ENCODE measurements around the gene SRBD1. TPM values are rescaled to one million over a fixed set of nuclear protein-coding genes. Genes with fewer than 3 reads are reported as not detected.

The SRBD1 gene
- total and polyA plus RNA-seq, 2 experiments from 2014 or later: 8.1 to 19.2 TPM

DNA sequence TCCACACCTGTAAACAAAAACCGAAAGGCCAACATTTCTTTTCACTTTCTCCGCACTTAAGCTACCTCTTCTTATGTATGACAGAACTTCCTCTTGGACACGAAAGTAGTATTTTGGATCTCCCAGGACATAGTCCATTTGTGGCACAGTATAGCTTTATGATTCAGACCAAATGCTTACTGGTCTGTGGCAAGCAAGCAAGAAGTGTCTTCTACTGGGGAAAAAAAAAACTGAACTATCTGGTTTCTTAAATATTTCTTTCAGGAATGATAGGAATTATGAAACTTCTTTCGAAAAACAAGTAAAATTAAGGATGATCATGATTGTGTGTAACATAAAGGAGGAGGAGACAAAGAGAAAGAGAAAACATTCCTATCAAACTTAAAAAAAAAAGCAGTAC is 33.6 kb downstream of the SRBD1 start:
- H3K79me2 ChIP-seq (ENCODE audit: insufficient read depth): no peaks in the 10 kb centered on the region
- no peaks in the 10 kb centered on the region for H3K9me3 ChIP-seq (ENCODE audit: low read depth)
- H3K9ac ChIP-seq: peak overlapping the region; percentile 63
- peak; percentile 66 for DNase-seq
- no peaks in the 10 kb centered on the region for H4K20me1 ChIP-seq (ENCODE audit: insufficient read depth)
- H2AFZ ChIP-seq: peak overlapping the region; percentile 60
- H3K27ac ChIP-seq: peak overlapping the region; percentile 83
- no peaks in the 10 kb centered on the region for H3K9me2 ChIP-seq (ENCODE audit: insufficient read depth)
- TF ChIP-seq EZH2phosphoT487 (IDR thresholded peaks at IDR 0.05; ENCODE audit: insufficient read depth, low read depth) (no peak), EZH2 (IDR thresholded peaks at IDR 0.05; ENCODE audit: insufficient read depth, poor library complexity, severe bottlenecking) (no peak)
- no peaks in the 10 kb centered on the region; the same call in 1 of the 2 replicates for H3K36me3 ChIP-seq (ENCODE audit: low read depth)
- WGBS, 2 experiments (ENCODE audit: low coverage in 1 of 2, low lambda C conversion rate in 2 of 2, missing lambda C conversion rate in 2 of 2): 79 to 84% methylated on average over 4 of the region's 4 CpGs
- in situ Hi-C loops (cut with MboI): no loop called here
- H3K27me3 ChIP-seq (replicated peaks; ENCODE audit: insufficient read depth): no peaks in the 10 kb centered on the region
- peaks cover 26% of the 10 kb centered on the region for H3F3A ChIP-seq (ENCODE audit: insufficient read depth)
- H3K4me3 ChIP-seq: peak overlapping the region; percentile 26
- peaks cover 24% of the 10 kb centered on the region for H3K4me1 ChIP-seq (ENCODE audit: insufficient read depth)
- H3K4me2 ChIP-seq (ENCODE audit: unreplicated experiment): peak overlapping the region; percentile 89

DNA sequence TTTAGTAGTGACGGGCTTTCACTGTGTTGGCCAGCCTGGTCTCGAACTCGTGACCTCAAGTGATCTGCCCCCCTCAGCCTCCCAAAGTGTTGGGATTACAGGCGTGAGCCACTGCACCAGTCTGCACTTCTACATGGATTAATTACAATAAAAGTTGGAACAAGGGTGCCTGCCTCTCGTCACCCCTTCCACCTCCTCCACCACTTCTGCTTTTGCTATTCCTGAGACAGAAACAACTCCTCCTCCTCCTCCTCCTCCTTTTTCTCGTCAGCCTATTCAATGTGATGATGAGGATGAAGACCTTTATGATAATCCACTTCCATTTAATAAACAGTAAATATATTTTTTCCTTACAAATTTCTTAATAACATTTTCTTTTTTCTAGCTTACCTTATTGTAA is 35.2 kb downstream of the SRBD1 start:
- WGBS, 2 experiments (ENCODE audit: low coverage in 1 of 2, low lambda C conversion rate in 2 of 2, missing lambda C conversion rate in 2 of 2): 91 to 92% methylated on average over 6 of the region's 6 CpGs
- Histone ChIP-seq H3K27ac (no peak overlapping the region), H3K36me3 (ENCODE audit: low read depth) (no peaks in the 10 kb centered on the region; the same call in 1 of the 2 replicates)

DNA sequence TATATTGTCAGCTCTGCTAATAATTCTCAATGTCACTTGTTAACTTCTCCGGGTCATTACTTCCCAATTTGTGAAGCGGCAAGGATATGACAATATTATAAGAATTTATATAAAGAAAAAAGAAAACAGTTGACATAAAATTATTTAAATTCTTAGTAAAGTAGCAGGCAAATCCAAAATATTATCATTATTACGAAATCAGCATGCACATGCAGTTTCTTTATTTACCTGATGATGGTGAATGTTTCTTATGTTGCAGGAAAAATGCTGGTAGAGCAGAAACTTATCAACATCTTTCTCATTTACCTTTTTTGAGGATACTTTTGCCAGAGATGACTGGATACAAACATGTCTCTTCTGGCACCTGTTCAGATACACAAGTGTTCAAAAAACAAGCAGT is 38.1 kb downstream of the SRBD1 start:
- Histone ChIP-seq H3K4me3 (no peak overlapping the region), H2AFZ (no peak overlapping the region), H3K27ac (no peak overlapping the region), H3K9me3 (ENCODE audit: low read depth) (no peaks in the 10 kb centered on the region), H4K20me1 (ENCODE audit: insufficient read depth) (no peaks in the 10 kb centered on the region), H3K27me3 (replicated peaks; ENCODE audit: insufficient read depth) (no peaks in the 10 kb centered on the region), H3F3A (ENCODE audit: insufficient read depth) (peaks cover 28% of the 10 kb centered on the region), H3K9me2 (ENCODE audit: insufficient read depth) (no peaks in the 10 kb centered on the region), H3K4me1 (ENCODE audit: insufficient read depth) (peaks cover 46% of the 10 kb centered on the region), H3K4me2 (ENCODE audit: unreplicated experiment) (no peak overlapping the region), H3K36me3 (ENCODE audit: low read depth) (no peaks in the 10 kb centered on the region; the same call in 1 of the 2 replicates), H3K79me2 (ENCODE audit: insufficient read depth) (no peaks in the 10 kb centered on the region), H3K9ac (no peak overlapping the region)
- in situ Hi-C loops (cut with MboI): no loop called here
- DNase-seq: no peak
- TF ChIP-seq EZH2phosphoT487 (IDR thresholded peaks at IDR 0.05; ENCODE audit: insufficient read depth, low read depth): no peak
- TF ChIP-seq EZH2 (IDR thresholded peaks at IDR 0.05; ENCODE audit: insufficient read depth, poor library complexity, severe bottlenecking): no peak
- WGBS, 2 experiments (ENCODE audit: low coverage in 1 of 2, low lambda C conversion rate in 2 of 2, missing lambda C conversion rate in 2 of 2): 97 to 99% methylated on average over 3 of the region's 3 CpGs

More for the DNA sequence above, 35.2 kb downstream of the SRBD1 start:
- Histone ChIP-seq H3F3A (ENCODE audit: insufficient read depth) (peaks cover 30% of the 10 kb centered on the region), H3K4me3 (no peak overlapping the region), H3K9ac (no peak overlapping the region), H3K4me2 (ENCODE audit: unreplicated experiment) (no peak overlapping the region), H3K9me2 (ENCODE audit: insufficient read depth) (no peaks in the 10 kb centered on the region), H3K4me1 (ENCODE audit: insufficient read depth) (peaks cover 30% of the 10 kb centered on the region), H3K27me3 (replicated peaks; ENCODE audit: insufficient read depth) (no peaks in the 10 kb centered on the region), H3K9me3 (ENCODE audit: low read depth) (no peaks in the 10 kb centered on the region), H2AFZ (no peak overlapping the region), H4K20me1 (ENCODE audit: insufficient read depth) (no peaks in the 10 kb centered on the region), H3K79me2 (ENCODE audit: insufficient read depth) (no peaks in the 10 kb centered on the region)
- in situ Hi-C loops (cut with MboI): no loop called here
- DNase-seq: no peak
- TF ChIP-seq EZH2 (IDR thresholded peaks at IDR 0.05; ENCODE audit: insufficient read depth, poor library complexity, severe bottlenecking) (no peak), EZH2phosphoT487 (IDR thresholded peaks at IDR 0.05; ENCODE audit: insufficient read depth, low read depth) (no peak)

DNA sequence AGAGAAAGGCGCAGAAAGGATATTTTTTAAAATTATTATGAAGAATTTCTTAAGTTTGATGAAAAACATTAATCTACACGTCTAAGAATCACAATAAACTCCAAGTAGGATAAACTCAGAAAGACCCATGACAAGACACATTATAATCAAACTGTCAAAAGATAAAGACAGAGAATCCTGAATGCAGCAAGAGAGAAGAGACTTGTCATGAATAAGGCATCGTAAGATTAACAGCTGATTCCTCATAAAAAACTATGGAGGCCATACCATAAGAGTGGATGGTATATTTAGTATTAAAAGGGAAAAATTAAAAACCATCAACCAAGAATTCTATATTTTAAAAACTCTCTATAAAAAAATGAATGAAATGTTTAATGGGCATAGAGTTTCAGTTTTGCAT is 39.1 kb downstream of the SRBD1 start:
- H3K4me2 ChIP-seq (ENCODE audit: unreplicated experiment): no peak overlapping the region
- in situ Hi-C loops (cut with MboI): no loop called here
- WGBS, 2 experiments (ENCODE audit: low coverage in 1 of 2, low lambda C conversion rate in 2 of 2, missing lambda C conversion rate in 2 of 2): 97% methylated on average over 3 of the region's 3 CpGs
- no peak overlapping the region for H3K4me3 ChIP-seq
- no peaks in the 10 kb centered on the region for H3K27me3 ChIP-seq (replicated peaks; ENCODE audit: insufficient read depth)
- H3K4me1 ChIP-seq (ENCODE audit: insufficient read depth): peaks cover 40% of the 10 kb centered on the region
- no peaks in the 10 kb centered on the region; the same call in 1 of the 2 replicates for H3K36me3 ChIP-seq (ENCODE audit: low read depth)
- H3F3A ChIP-seq (ENCODE audit: insufficient read depth): peaks cover 18% of the 10 kb centered on the region
- no peaks in the 10 kb centered on the region for H3K9me3 ChIP-seq (ENCODE audit: low read depth)
- no peak overlapping the region for H3K27ac ChIP-seq
- H2AFZ ChIP-seq: no peak overlapping the region
- H4K20me1 ChIP-seq (ENCODE audit: insufficient read depth): no peaks in the 10 kb centered on the region
- H3K9ac ChIP-seq: no peak overlapping the region
- H3K79me2 ChIP-seq (ENCODE audit: insufficient read depth): no peaks in the 10 kb centered on the region
- no peaks in the 10 kb centered on the region for H3K9me2 ChIP-seq (ENCODE audit: insufficient read depth)
- DNase-seq: no peak
- TF ChIP-seq EZH2 (IDR thresholded peaks at IDR 0.05; ENCODE audit: insufficient read depth, poor library complexity, severe bottlenecking) (no peak), EZH2phosphoT487 (IDR thresholded peaks at IDR 0.05; ENCODE audit: insufficient read depth, low read depth) (no peak)
